GM12878 (cell line): ENCODE measurements around the gene FANCD2. TPM values are rescaled to one million over a fixed set of nuclear protein-coding genes. Genes with fewer than 3 reads are reported as not detected.

Experiments
- ATAC-seq: fragments of 200-7000 bp; cut with Tn5 transposase; 3 replicates; pipeline ENCODE4 v1.9.1; 2020; ENCODE audit warnings: mild to moderate bottlenecking, moderate library complexity
- BruUV-seq: library from RNA; stranded (reverse); fragments of 400-500 nt; replicated peaks from 2 replicates; lab custom pipeline; 2021; lab: Mats Ljungman, UMichigan
- CTCF ChIA-PET: fragments of 300-600 bp; sonication (Branson Sonifier 250); formaldehyde crosslinking; extraction: SDS; loops from one replicate; lab custom pipeline; 2021; ENCODE audit warnings: inconsistent platforms; lab: Yijun Ruan, JAX
- POLR2A ChIA-PET: fragments of 350-600 bp; formaldehyde crosslinking; extraction: SDS; loops from one replicate; lab custom pipeline; 2021; ENCODE audit warnings: inconsistent platforms; lab: Charles Lee
- RAD21 ChIA-PET: fragments of 300-600 bp; sonication (Branson Sonifier 250); formaldehyde crosslinking; loops from one replicate; lab custom pipeline; 2023; ENCODE audit warnings: antibody characterized with exemption; ENCODE audit not compliant: unreplicated experiment; lab: Charles Lee
- SMC1A ChIA-PET: fragments of 300-600 bp; sonication (Branson Sonifier 250); formaldehyde crosslinking; loops from one replicate; lab custom pipeline; 2023; ENCODE audit not compliant: unreplicated experiment, uncharacterized antibody; lab: Charles Lee
- DNase-seq: peaks from one replicate; pipeline ENCODE4 v3.0.0-alpha.2; 2011; ENCODE audit warnings: low read depth, low spot score
- FAIRE-seq: peaks from 3 replicates; lab custom pipeline; 2011; peaks lifted over from hg19 to GRCh38; lab: Jason Lieb, UNC
- H2AFZ ChIP-seq: 2 replicates; pipeline ENCODE4 v1.6.0; 2011; ENCODE audit warnings: low read depth, low read length, control low read depth; ENCODE audit not compliant: control insufficient read depth
- H3K27ac ChIP-seq: 2 replicates; pipeline ENCODE4 v1.5.1; 2011; ENCODE audit warnings: control low read depth; ENCODE audit not compliant: control insufficient read depth, insufficient read depth
- H3K27me3 ChIP-seq, 2 experiments: replicated peaks in 1 of 2; 2 replicates each; pipeline versions ENCODE4 v1.6.0 to v1.6.1; 2011; ENCODE audit warnings: low read length in 1 of 2; ENCODE audit not compliant: control insufficient read depth in 2 of 2, insufficient read depth in 2 of 2
- H3K36me3 ChIP-seq, 2 experiments: 2 replicates each; pipeline ENCODE4 v1.5.1; 2011; ENCODE audit warnings: low read length in 1 of 2; ENCODE audit not compliant: control insufficient read depth in 2 of 2, insufficient read depth in 2 of 2
- H3K4me1 ChIP-seq: 2 replicates; pipeline ENCODE4 v1.6.1; 2011; ENCODE audit warnings: mild to moderate bottlenecking, low read length, moderate library complexity, mixed read lengths; ENCODE audit not compliant: control insufficient read depth, insufficient read depth
- H3K4me2 ChIP-seq: 2 replicates; pipeline ENCODE4 v1.6.0; 2011; ENCODE audit warnings: control low read depth; ENCODE audit not compliant: control insufficient read depth, insufficient read depth
- H3K4me3 ChIP-seq: fragments of 200-600 bp; sonication (generic); 2 replicates; pipeline ENCODE4 v1.5.1; 2016
- H3K79me2 ChIP-seq: 2 replicates; pipeline ENCODE4 v1.6.0; 2011; ENCODE audit warnings: low read length; ENCODE audit not compliant: control insufficient read depth, insufficient read depth
- H3K9ac ChIP-seq: 2 replicates; pipeline ENCODE4 v1.8.0; 2011; ENCODE audit warnings: low read length, control low read depth, mixed read lengths; ENCODE audit not compliant: control insufficient read depth, insufficient read depth
- H3K9me3 ChIP-seq: replicated peaks from 3 replicates; pipeline ENCODE4 v1.5.1; 2011; ENCODE audit warnings: mild to moderate bottlenecking, low read length; ENCODE audit not compliant: control insufficient read depth, insufficient read depth
- H4K20me1 ChIP-seq: 2 replicates; pipeline ENCODE4 v1.6.0; 2011; ENCODE audit not compliant: control insufficient read depth, insufficient read depth
- E2F4 ChIP-seq: IDR thresholded peaks from 2 replicates; pipeline ENCODE4 v1.6.1; 2012; ENCODE audit warnings: low read depth, low read length, improper control_type of control experiment
- MTA3 ChIP-seq: IDR thresholded peaks from 2 replicates; pipeline ENCODE4 v1.6.1; 2012; ENCODE audit warnings: low read length, inconsistent platforms, borderline replicate concordance
- PAX8 ChIP-seq: fragments of 450-650 bp; IDR thresholded peaks from 2 replicates; pipeline ENCODE4 v1.6.1; 2017; ENCODE audit warnings: mild to moderate bottlenecking, moderate library complexity
- PML ChIP-seq: IDR thresholded peaks from 2 replicates; pipeline ENCODE4 v1.6.1; 2012; ENCODE audit warnings: low read length, inconsistent platforms
- PRDM15 ChIP-seq: fragments of 450-650 bp; formaldehyde crosslinking; IDR thresholded peaks from 2 replicates; pipeline ENCODE4 v1.4.0; 2020; ENCODE audit warnings: mild to moderate bottlenecking, moderate library complexity
- RAD51 ChIP-seq: fragments of 450-650 bp; IDR thresholded peaks from 2 replicates; pipeline ENCODE4 v1.6.1; 2016; ENCODE audit warnings: moderate library complexity, mild to moderate bottlenecking, inconsistent platforms
- TARDBP ChIP-seq: IDR thresholded peaks from 2 replicates; pipeline ENCODE4 v1.6.1; 2016; ENCODE audit warnings: borderline replicate concordance
- TBL1XR1 ChIP-seq: IDR thresholded peaks from 2 replicates; pipeline ENCODE4 v1.6.1; 2012; ENCODE audit warnings: low read depth, low read length, improper control_type of control experiment
- WRNIP1 ChIP-seq: IDR thresholded peaks from 2 replicates; pipeline ENCODE4 v1.6.1; 2011; ENCODE audit warnings: low read depth, low read length, improper control_type of control experiment, borderline replicate concordance
- ZNF384 ChIP-seq: IDR thresholded peaks from 2 replicates; pipeline ENCODE4 v1.6.1; 2012; ENCODE audit warnings: low read depth, mild to moderate bottlenecking, low read length, improper control_type of control experiment, borderline replicate concordance
- ZNF592 ChIP-seq: fragments of 450-650 bp; IDR thresholded peaks from 2 replicates; pipeline ENCODE4 v1.6.1; 2017; ENCODE audit warnings: mild to moderate bottlenecking, moderate library complexity
- ZSCAN29 ChIP-seq: fragments of 450-650 bp; IDR thresholded peaks from 2 replicates; pipeline ENCODE4 v1.6.1; 2017; ENCODE audit warnings: mild to moderate bottlenecking, moderate library complexity
- WGBS: methylation state at CpG from one replicate; pipeline ENCODE4 v1.1.6; 2016; ENCODE audit warnings: low lambda C conversion rate; ENCODE audit not compliant: insufficient replicate concordance, insufficient coverage; ENCODE audit errors: missing lambda C conversion rate; 5-methylcytosine and 5-hydroxymethylcytosine counted together
- in situ Hi-C: fragments of 300-500 bp; cut with MboI; formaldehyde crosslinking; loops from 9 replicates; pipeline ENCODE4 v1.14.3; 2018; ENCODE audit warnings: mixed read lengths
- intact Hi-C: fragments of 100-400 bp; cut with micrococcal nuclease; formaldehyde crosslinking; loops from one replicate; pipeline ENCODE4 v1.14.2; 2022; ENCODE audit not compliant: unreplicated experiment
- polyA plus RNA-seq, 11 experiments: library from polyadenylated mRNA; depleted of rRNA in 4 of 11; unstranded in 6 of 11; stranded (reverse) in 5 of 11; fragments of >200 nt; fragmentation: Nextera tagmentation in 4 of 11; fragmentation: Illumina TruSeq in 1 of 11; extraction: Ambion mirVana in 4 of 11; extraction: Trizol in 1 of 11; gene quantifications; 1 replicate in 1 of 11; 2 replicates in 10 of 11; pipeline versions ENCODE4 v1.2.1 to v1.2.3, GENCODE V29; 2011 to 2016; ENCODE audit warnings: inconsistent platforms in 2 of 11, missing spikeins in 2 of 11, low read depth in 1 of 11
- total RNA-seq, 4 experiments: library from RNA; depleted of rRNA in 3 of 4; stranded (reverse); fragments of >200 nt in 3 of 4; fragmentation: Illumina TruSeq in 1 of 4; extraction: Trizol in 1 of 4; gene quantifications; 2 replicates each; pipeline versions ENCODE4 v1.2.1 to v1.2.3, GENCODE V29; 2013 to 2021

FANCD2 gene
- total and polyA plus RNA-seq, 10 of the 15 experiments (the other 5 are each of a cell fraction or from before 2014, with no cell fraction given), result 37.9 to 72.8 (median 56.2) TPM

DNA sequence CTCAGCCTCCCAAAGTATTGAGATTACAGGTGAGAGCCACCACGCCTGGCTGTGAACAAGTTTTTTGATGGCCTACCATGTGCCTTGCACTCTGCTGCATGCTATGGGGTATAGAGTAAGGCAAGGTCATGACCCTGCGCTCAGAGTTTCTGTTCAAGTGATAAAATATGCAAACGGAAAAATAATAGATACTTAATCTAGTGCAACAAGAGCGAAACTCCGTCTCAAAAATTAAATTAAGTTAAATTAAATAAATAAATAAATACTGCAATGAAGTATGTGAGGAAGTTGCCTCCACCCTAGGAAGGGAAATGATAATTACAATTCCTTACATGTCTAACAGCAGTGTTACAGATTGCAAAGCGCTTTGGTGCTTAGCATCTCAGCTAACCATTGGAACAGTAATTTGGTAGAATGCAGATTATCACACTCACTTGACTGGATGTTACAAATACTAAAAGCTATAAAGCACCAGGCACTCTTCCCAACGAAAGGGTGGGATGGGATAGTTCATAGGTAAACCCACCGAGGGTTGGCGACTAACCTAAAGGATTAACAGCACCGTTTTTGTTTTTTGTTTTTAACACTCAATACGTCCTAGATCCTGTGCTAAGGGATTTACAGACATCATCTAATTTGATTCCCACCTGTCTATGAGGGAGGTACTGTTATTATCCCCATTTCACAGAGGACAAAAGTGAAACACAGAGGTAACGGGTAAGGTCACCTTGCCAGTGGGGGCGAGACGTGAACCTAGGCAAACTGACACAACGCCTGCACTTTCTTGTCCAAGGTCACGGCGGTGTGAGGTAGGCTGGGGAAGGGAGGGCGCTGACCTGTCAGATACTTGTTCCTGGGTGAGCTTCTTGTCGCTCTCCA, 793 bp upstream of the FANCD2 start:
- BruUV-seq, result TSS peak; percentile 66
- peaks cover 32% of the 10 kb centered on the region for H3K79me2 ChIP-seq
- H3K9me3 ChIP-seq, result no peaks in the 10 kb centered on the region
- in situ Hi-C loops, result no loop called here
- no peaks in the 10 kb centered on the region for H3K4me1 ChIP-seq
- ChIA-PET CTCF (interaction anchor here (0.7 to 2.3 kb wide), 4 partner anchors 38 to 222 kb away, joined by 3 to 12 read pairs (median 4); partner anchors contain the start of gene CRELD1), POLR2A (interaction anchor here (0.6 to 1.6 kb wide), 10 partner anchors 10 to 200 kb away, joined by 3 to 5 read pairs (median 3); partner anchors contain the start of genes CRELD1 and PRRT3), RAD21 (interaction anchor here (0.5 to 2.6 kb wide), 3 partner anchors 88 to 233 kb away, joined by 3 to 9 read pairs (median 3); partner anchors contain the start of genes ARPC4, CRELD1 and TADA3), SMC1A (interaction anchor here (0.8 to 1.7 kb wide), 6 partner anchors 14 to 268 kb away, joined by 3 to 7 read pairs (median 4); partner anchors contain the start of genes CRELD1, EMC3 and GHRL)
- FAIRE-seq (no peak), ATAC-seq (no peak), DNase-seq (no peak)
- H3K9ac ChIP-seq, result peak overlapping the region; percentile 97
- H3K27me3 ChIP-seq, result no peaks in the 10 kb centered on the region
- H3K27ac ChIP-seq, result peak overlapping the region; percentile 96
- 30% methylated on average over 19 of the region's 19 CpGs for whole genome bisulfite sequencing
- peaks cover 2 to 9% of the 10 kb centered on the region in 2 experiments; a peak in 3 of 4 replicates for H3K36me3 ChIP-seq
- H3K4me3 ChIP-seq, result peak overlapping the region; percentile 89
- intact Hi-C loops, result loop anchor here (2.0 kb wide), 1 partner anchor 199 kb away; no protein-coding TSS in a partner anchor
- H2AFZ ChIP-seq, result peak overlapping the region; percentile 95
- peak overlapping the region; percentile 66 for H3K4me2 ChIP-seq
- no peaks in the 10 kb centered on the region for H4K20me1 ChIP-seq
- no peak for TF ChIP-seq PRDM15 (CRISPR knock-in tag)
- TF ChIP-seq WRNIP1, result no peak
- TF ChIP-seq ZNF592, result no peak
- TF ChIP-seq MTA3, result no peak; the same call in 1 of the 2 replicates
- no peak for TF ChIP-seq ZSCAN29
- no peak for TF ChIP-seq PML
- no peak for TF ChIP-seq ZNF384
- TF ChIP-seq TARDBP, result no peak
- TF ChIP-seq E2F4, result no peak
- TF ChIP-seq PAX8, result no peak
- TF ChIP-seq RAD51, result no peak
- no peak for TF ChIP-seq TBL1XR1
